Kidney epithelial cell (primary cell): ENCODE measurements around the gene ATPAF1. TPM values are rescaled to one million over a fixed set of nuclear protein-coding genes. Genes with fewer than 3 reads are reported as not detected.

Source experiments
- DNase-seq: peaks from one replicate; pipeline ENCODE4 v3.0.0-alpha.2; 2010; ENCODE audit warnings: low read depth
- H3K27me3 ChIP-seq: 2 replicates; pipeline ENCODE4 v1.6.0; 2011; ENCODE audit warnings: low read length; ENCODE audit not compliant: control insufficient read depth, insufficient read depth
- H3K36me3 ChIP-seq: 2 replicates; pipeline ENCODE4 v1.5.1; 2011; ENCODE audit warnings: low read length; ENCODE audit not compliant: control insufficient read depth, insufficient read depth
- H3K4me3 ChIP-seq: 2 replicates; pipeline ENCODE4 v1.5.1; 2011; ENCODE audit warnings: low read depth, mild to moderate bottlenecking, control low read depth, low read length
- CTCF ChIP-seq: IDR thresholded peaks from 2 replicates; pipeline ENCODE4 v1.5.1; 2011; ENCODE audit warnings: mild to moderate bottlenecking, moderate library complexity, low read length, control low read depth, inconsistent platforms; ENCODE audit not compliant: insufficient read depth, poor library complexity, severe bottlenecking
- total RNA-seq: library from RNA; depleted of rRNA; stranded (reverse); fragments of >200 nt; gene quantifications from 2 replicates; pipeline ENCODE4 v1.2.3, GENCODE V29; 2015

Gene ATPAF1
- total RNA-seq, 1 donor from 2014 or later, result 31.3 TPM

- H3K4me3 ChIP-seq, result no peak overlapping the region
- peaks cover 1% of the 10 kb centered on the region for H3K36me3 ChIP-seq
- no peak for TF ChIP-seq CTCF
- H3K27me3 ChIP-seq, result no peaks in the 10 kb centered on the region
- DNase-seq, result no peak
These were observed 16.5 kb upstream of the ATPAF1 start for GRCh38 chr1:46684670-46685069.

- peaks cover 1% of the 10 kb centered on the region for H3K36me3 ChIP-seq
- no peak overlapping the region for H3K4me3 ChIP-seq
- no peak for TF ChIP-seq CTCF
- DNase-seq, result no peak
- no peaks in the 10 kb centered on the region for H3K27me3 ChIP-seq
These were observed 13.9 kb upstream of the ATPAF1 start for GRCh38 chr1:46682064-46682463.

GRCh38 chr1:46681333-46682034 lies 13.3 kb upstream of the ATPAF1 start:
- peaks cover 1% of the 10 kb centered on the region for H3K36me3 ChIP-seq
- H3K4me3 ChIP-seq, result no peak overlapping the region
- TF ChIP-seq CTCF, result no peak
- no peaks in the 10 kb centered on the region for H3K27me3 ChIP-seq
- no peak for DNase-seq

- DNase-seq, result no peak
- no peaks in the 10 kb centered on the region for H3K27me3 ChIP-seq
- no peak overlapping the region for H3K4me3 ChIP-seq
- no peak for TF ChIP-seq CTCF
- peaks cover 1% of the 10 kb centered on the region for H3K36me3 ChIP-seq
These were observed 11.8 kb upstream of the ATPAF1 start for GRCh38 chr1:46679789-46680573.

GRCh38 chr1:46677339-46677738 lies 9.2 kb upstream of the ATPAF1 start:
- DNase-seq, result no peak
- no peak for TF ChIP-seq CTCF
- Histone ChIP-seq H3K36me3 (no peaks in the 10 kb centered on the region), H3K27me3 (no peaks in the 10 kb centered on the region), H3K4me3 (no peak overlapping the region)
